ENCODE results near the gene MAGI2. TPM values are rescaled to one million over a fixed set of nuclear protein-coding genes. Genes with fewer than 3 reads are reported as not detected.

MAGI2 gene
- total and polyA plus RNA-seq, 2 donors (not counting 3 experiments of a cell fraction or from before 2014, with no cell fraction given), result 0.28 to 6.0 TPM

DNA sequence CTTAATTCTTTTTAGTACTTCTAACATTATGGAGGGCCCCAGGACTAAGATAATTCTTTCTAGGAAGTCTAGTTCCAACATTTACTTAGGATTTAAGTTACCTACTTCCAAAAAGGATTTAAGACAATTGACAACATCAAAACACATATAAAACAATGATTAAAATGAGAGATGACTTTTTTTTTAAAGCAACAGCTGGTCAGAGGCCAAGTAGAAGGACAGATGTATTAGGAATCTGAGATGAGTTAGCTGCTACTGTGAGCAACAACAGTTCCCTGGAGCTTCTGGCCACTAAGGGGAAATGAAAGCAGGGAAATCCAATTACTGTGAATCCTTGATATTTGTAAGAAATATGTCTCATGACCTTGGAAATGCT, 1432.6 kb downstream of the MAGI2 start:
- intact Hi-C loops (cut with micrococcal nuclease) (loop anchor here (1.0 to 10.0 kb wide), 6 partner anchors 19 to 1254 kb away; no protein-coding TSS in a partner anchor), dilution Hi-C loops (cut with MboI; ENCODE audit: extremely low pct_ligation_motif_present, low sequenced_read_pairs) (no loop called here)
- DNase-seq (ENCODE audit: low read depth, low spot score) (no peak), FAIRE-seq (no peak)
- Histone ChIP-seq H3K9me3 (replicated peaks; ENCODE audit: control insufficient read depth, insufficient read depth, low read length) (no peaks in the 10 kb centered on the region), H3K4me3 (replicated peaks in 1 of 3; ENCODE audit: insufficient read depth in 1 of 3, low read depth in 1 of 3, low read length in 3 of 3) (no peak overlapping the region), H3K9me1 (replicated peaks; ENCODE audit: control insufficient read depth, extremely low read depth, insufficient read depth, low read length) (no peaks in the 10 kb centered on the region), H2AFZ (ENCODE audit: low read depth, low read length) (no peak overlapping the region), H3K27me3 (ENCODE audit: control insufficient read depth in 2 of 2, insufficient read depth in 2 of 2, low read length in 2 of 2) (peaks cover 9 to 15% of the 10 kb centered on the region in 2 experiments), H3K4me2 (ENCODE audit: insufficient read depth, low read length) (no peak overlapping the region), H3K9ac (replicated peaks; ENCODE audit: extremely low read depth, insufficient read depth, low read length) (no peak overlapping the region), H4K20me1 (replicated peaks; ENCODE audit: control insufficient read depth, extremely low read depth, insufficient read depth, low read length) (no peaks in the 10 kb centered on the region), H3K4me1 (ENCODE audit: control insufficient read depth, extremely low read depth, insufficient read depth, low read length) (peaks cover 11% of the 10 kb centered on the region), H3K27ac (ENCODE audit: insufficient read depth, low read depth, low read length) (no peak overlapping the region), H3K36me3 (ENCODE audit: control insufficient read depth in 2 of 2, extremely low read depth in 1 of 2, insufficient read depth in 2 of 2, low read length in 2 of 2) (no peaks in the 10 kb centered on the region), H3K79me2 (ENCODE audit: control insufficient read depth, insufficient read depth, low read length) (no peaks in the 10 kb centered on the region)
- BruUV-seq (replicated peaks), result no TSS peak
- ChIA-PET CTCF (interaction anchor here (0.7 to 3.8 kb wide), 21 partner anchors 12 to 1261 kb away, joined by 3 to 112 read pairs (median 3); no protein-coding TSS in a partner anchor), POLR2A (no interaction called here)
- no peak for TF ChIP-seq MYC (IDR thresholded peaks at IDR 0.05; ENCODE audit: low read depth, low read length)
- no peak for TF ChIP-seq JUN (IDR thresholded peaks at IDR 0.05; ENCODE audit: borderline replicate concordance, insufficient read depth, insufficient read length, low read depth)
- no peak for TF ChIP-seq FOS (IDR thresholded peaks at IDR 0.05; ENCODE audit: borderline replicate concordance, insufficient read depth, low read length)
- TF ChIP-seq, protein P1, sequence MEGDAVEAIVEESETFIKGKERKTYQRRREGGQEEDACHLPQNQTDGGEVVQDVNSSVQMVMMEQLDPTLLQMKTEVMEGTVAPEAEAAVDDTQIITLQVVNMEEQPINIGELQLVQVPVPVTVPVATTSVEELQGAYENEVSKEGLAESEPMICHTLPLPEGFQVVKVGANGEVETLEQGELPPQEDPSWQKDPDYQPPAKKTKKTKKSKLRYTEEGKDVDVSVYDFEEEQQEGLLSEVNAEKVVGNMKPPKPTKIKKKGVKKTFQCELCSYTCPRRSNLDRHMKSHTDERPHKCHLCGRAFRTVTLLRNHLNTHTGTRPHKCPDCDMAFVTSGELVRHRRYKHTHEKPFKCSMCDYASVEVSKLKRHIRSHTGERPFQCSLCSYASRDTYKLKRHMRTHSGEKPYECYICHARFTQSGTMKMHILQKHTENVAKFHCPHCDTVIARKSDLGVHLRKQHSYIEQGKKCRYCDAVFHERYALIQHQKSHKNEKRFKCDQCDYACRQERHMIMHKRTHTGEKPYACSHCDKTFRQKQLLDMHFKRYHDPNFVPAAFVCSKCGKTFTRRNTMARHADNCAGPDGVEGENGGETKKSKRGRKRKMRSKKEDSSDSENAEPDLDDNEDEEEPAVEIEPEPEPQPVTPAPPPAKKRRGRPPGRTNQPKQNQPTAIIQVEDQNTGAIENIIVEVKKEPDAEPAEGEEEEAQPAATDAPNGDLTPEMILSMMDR (IDR thresholded peaks at IDR 0.05; ENCODE audit: extremely low read depth in 1 of 2, insufficient read depth in 1 of 2, low read depth in 1 of 2, low read length in 2 of 2), result no peak
- TF ChIP-seq, protein P2, sequence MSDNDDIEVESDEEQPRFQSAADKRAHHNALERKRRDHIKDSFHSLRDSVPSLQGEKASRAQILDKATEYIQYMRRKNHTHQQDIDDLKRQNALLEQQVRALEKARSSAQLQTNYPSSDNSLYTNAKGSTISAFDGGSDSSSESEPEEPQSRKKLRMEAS (IDR thresholded peaks at IDR 0.05; ENCODE audit: insufficient read depth, insufficient read length), result no peak
- no peak for TF ChIP-seq GATA2 (IDR thresholded peaks at IDR 0.05; ENCODE audit: insufficient read depth, insufficient read length, low read depth, low read length)
- TF ChIP-seq POLR2A (IDR thresholded peaks at IDR 0.05; ENCODE audit: low read depth, low read length), result no peak
- TF ChIP-seq EZH2 (IDR thresholded peaks at IDR 0.05; ENCODE audit: borderline replicate concordance, low read depth, low read length, severe bottlenecking), result no peak
- TF ChIP-seq POLR2AphosphoS5 (IDR thresholded peaks at IDR 0.05; ENCODE audit: insufficient read depth, low read depth, low read length), result no peak
